Measurements from ENCODE around the gene ABCB8.

- no peak for TF ChIP-seq ZNF148 (tag by site-specific recombination; IDR thresholded peaks at IDR 0.05; ENCODE audit: borderline replicate concordance)
- TF ChIP-seq ZNF747 (tag by site-specific recombination; IDR thresholded peaks at IDR 0.05): no peak
- peak; percentile 77 for TF ChIP-seq CTCF (tag by site-specific recombination; IDR thresholded peaks at IDR 0.05)
- TF ChIP-seq REST (tag by site-specific recombination; IDR thresholded peaks at IDR 0.05): no peak
- TF ChIP-seq YY1 (tag by site-specific recombination; IDR thresholded peaks at IDR 0.05): no peak
- TF ChIP-seq ZNF785 (tag by site-specific recombination; IDR thresholded peaks at IDR 0.05): no peak
- TF ChIP-seq GLIS2 (tag by site-specific recombination; IDR thresholded peaks at IDR 0.05): no peak
- TF ChIP-seq ZNF707 (tag by site-specific recombination; IDR thresholded peaks at IDR 0.05): no peak
- no peak for TF ChIP-seq RBAK (tag by site-specific recombination; IDR thresholded peaks at IDR 0.05)
- no peak for TF ChIP-seq KLF16 (tag by site-specific recombination; IDR thresholded peaks at IDR 0.05)
- no peak for TF ChIP-seq ZNF843 (tag by site-specific recombination; IDR thresholded peaks at IDR 0.05)
- no peak for TF ChIP-seq ZNF121 (tag by site-specific recombination; IDR thresholded peaks at IDR 0.05)
- TF ChIP-seq ZNF658 (tag by site-specific recombination; IDR thresholded peaks at IDR 0.05): no peak
Observed at GRCh38 chr7:151076863-151077704, 48.8 kb downstream of the ABCB8 start.

All from HEK293 (cell line).